GM19463 (cell line): ENCODE measurements around the gene OSBPL9.
"Not testable (repeated sequence)": the region's sequence is repeated elsewhere in the genome, so short reads cannot be mapped to it uniquely, and the experiment has no call there.

Experiments
- ATAC-seq: cut with Tn5 transposase; IDR thresholded peaks from one replicate; pipeline ENCODE4 v1.9.1; 2021; ENCODE audit warnings: mild to moderate bottlenecking, moderate library complexity; ENCODE audit not compliant: unreplicated experiment

OSBPL9 gene

GRCh38 chr1:51705035-51705434 is 88.1 kb downstream of the OSBPL9 start:
- ATAC-seq: no peak

DNA sequence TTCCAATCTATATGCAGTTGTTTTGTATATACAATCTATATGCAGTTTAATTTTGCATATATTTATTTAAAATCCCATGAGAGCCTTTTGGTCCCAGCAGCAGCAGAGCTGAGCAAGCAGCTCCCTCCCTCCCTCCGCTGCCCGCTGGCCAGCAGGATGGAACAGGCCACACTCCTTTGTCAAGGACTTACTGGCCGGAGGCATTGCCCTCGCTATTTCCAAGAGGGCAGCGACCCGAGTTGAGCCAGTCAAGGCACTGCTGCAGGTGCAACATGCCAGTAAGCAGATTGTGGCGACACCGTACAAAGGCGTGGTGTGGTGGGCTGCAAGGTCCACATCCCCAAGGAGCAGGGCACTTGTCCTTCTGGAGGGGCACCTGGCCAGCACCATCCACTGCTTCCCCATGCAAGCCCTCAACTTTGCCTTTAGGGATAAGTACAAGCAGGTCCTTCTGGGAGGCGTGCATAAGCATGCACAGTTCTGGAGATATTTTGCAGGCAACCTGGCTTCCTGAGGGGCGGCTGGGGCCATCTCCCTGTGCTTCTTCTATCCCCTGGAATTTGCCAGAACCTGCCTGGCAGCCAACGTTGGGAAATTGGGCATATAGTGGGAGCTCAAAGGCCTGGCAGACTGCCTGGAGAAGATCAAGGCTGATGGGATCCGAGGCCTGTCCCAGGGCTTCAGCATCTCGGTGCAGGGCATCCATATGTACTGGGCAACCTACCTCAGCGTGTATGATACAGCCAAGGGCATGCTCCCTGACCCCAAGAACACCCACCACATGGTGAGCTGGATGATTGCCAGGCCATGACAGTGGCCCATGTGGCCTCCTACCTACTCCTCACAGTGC is 92.2 kb downstream of the OSBPL9 start:
- ATAC-seq: no peak

DNA sequence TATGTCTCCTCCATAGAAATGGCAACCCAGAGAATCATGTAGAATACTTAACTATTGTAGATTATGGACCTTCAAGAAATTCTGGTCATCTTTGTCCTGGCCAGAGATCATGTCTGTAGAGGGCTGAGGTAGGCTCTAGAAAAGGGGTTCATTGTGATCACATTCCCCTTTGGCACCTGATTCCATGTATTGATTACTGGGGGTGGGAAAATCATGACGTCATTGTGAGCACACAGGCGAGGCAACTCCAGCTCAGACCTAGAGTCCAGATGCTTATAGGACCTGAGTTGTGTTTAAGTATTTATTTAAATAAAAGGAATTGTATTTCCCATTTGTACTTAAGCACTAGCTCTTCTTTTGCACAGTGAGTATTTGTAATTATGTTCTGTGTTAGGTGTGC is 93.1 kb downstream of the OSBPL9 start:
- no peak for ATAC-seq

- ATAC-seq: no peak
Measured at GRCh38 chr1:51712590-51712989, 95.7 kb downstream of the OSBPL9 start.

- no peak for ATAC-seq
Measured at GRCh38 chr1:51714374-51715019, 97.6 kb downstream of the OSBPL9 start.

DNA sequence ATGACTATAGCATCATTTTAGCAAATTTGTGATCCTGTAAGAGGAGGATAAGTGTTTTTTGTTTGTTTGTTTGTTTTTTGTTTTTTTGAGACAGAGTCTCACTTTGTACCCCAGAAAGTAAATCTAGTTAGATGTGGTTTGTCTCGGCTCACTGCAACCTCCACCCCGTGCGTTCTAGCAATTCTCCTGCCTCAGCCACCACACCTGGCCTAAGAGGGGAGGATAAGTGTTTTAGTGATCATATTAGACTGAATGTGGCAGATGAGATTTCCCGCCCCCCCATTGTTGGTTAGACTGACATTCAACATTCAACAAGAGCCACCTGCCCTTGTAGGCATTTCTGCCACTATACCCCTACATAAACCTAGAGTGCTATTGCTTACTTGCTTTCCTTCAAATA is 98.5 kb downstream of the OSBPL9 start:
- ATAC-seq: no peak

- no peak for ATAC-seq
Measured at GRCh38 chr1:51716746-51717145, 99.9 kb downstream of the OSBPL9 start.

DNA sequence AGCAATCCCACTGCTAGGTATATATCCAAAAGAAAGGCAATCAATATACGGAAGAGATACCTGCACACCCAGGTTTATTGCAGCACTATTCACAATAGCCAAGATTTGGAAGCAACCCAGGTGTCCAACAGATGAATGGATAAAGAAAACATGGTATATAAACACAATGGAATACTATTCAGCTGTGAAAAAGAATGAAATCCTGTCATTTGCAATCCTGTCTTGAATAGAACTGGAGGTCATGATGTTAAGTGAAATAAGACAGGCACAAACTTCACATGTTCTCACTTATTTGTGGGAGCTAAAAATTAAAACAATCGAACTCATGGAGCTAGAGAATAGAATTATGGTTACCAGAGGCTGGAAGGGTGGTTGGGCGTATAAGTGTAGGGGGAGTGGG is 101.0 kb downstream of the OSBPL9 start:
- no peak for ATAC-seq

DNA sequence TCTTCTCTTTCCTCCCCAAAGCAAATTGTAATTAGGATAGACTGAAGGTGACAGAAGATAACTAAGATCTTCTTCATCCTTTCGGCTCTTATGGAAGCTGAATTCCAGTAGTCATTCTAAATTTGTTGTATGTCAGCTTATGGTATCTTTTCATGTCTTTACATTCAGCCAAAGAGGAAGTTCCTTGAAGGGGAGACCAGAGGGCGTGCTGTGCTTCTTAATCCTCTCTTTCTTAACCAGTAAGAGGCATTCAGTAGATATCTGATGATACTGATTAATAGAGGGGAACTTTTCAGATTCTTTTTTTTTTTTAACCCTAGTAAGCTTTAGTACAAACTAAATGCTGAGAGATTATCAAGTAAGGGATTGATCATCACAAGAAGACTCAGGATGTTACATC is 102.3 kb downstream of the OSBPL9 start:
- ATAC-seq: no peak

GRCh38 chr1:51724797-51725196 is 107.9 kb downstream of the OSBPL9 start:
- ATAC-seq: no peak

DNA sequence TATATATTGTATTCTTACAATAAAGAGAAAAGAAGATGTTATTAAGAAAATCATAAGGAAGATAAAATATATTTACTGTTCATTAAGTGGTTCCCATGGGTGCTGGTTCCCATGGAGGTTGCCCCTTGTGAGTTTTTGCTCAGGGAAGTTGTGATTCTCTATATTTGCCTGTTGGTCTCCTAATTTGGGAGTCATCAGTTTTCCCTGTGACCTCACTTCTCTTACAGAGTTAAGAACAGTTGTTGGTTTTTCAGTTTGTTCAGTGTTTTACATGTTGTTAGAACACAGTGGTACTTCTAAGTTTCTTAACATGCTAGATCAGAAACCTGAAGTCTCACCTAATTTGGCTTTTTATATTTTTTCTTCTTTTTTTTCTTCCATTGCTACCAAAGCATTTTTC is 109.2 kb downstream of the OSBPL9 start:
- ATAC-seq: no peak

DNA sequence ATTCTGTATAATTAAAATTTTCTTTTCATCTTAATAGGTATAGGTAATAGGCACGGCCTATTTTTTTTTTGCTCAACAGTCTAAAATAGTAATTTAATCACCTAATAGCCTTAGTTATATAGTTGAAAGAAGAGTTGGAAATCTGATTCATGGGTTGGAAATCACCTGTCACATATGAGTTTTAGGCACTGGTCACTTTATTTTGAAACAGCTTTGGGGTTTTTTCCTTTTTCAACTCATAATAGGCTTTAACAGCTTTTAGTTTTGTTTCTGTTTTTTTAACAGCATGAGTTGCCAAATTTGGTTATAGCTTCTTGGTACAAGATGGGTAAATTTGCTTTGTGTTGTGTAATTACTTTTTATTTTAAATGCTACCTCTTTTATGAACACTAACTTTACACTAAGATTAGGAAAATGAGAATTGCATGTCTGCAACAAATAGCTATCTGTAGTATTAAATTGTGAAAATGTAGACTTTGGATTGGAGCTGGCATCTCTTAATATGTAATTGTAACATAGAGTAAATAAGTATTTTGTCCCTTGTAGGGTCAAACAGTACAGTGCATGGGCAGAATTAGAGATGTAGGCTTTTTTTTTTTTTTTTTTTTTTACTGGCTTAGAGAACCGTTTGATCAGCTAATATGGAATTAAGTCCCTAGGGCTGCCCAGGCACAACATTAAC is 109.8 kb downstream of the OSBPL9 start:
- no peak for ATAC-seq

DNA sequence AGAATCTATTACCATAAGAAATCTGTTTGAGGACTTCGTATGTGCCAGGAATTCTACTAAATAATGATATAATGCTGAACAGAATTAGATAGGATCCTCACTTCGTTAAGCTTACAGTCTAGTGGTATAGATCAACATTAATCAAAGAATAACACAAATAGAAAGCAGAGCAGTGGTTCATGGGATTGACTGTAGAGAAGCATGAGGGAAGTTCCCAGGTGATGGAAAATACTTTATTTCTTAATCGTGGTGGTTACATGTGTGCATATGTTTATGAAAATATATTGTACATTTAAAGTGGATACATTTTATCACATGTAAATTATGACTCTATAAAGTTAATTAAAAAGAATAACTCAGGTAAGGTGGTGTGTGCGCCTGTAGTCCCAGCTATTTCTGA is 110.5 kb downstream of the OSBPL9 start:
- no peak for ATAC-seq

DNA sequence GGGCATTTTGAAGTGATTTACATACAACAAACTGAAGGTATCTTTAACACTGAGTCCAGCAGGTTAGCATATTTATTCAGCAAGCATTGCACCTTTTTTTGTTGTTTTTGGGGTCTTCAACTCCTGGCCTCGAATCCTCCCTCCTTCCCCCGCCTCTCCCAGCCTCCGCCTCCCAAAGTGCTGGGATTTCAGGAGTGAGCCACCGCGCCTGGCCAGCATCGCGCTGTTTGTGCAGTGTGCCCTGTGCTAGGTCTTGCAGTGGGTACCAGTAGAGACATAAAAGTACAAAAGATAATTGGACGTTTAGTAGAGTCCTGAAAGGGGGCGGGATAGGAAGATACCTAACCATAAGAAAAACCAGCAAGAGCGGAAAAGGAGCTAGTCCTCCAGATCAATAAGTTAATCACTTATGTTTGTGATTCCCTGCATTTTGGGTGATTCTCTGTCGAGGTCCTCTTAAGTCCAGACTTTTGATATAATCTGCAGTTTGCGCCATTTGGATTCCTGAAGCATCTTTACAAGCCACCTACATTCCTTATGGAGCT is 111.8 kb downstream of the OSBPL9 start:
- ATAC-seq: no peak

DNA sequence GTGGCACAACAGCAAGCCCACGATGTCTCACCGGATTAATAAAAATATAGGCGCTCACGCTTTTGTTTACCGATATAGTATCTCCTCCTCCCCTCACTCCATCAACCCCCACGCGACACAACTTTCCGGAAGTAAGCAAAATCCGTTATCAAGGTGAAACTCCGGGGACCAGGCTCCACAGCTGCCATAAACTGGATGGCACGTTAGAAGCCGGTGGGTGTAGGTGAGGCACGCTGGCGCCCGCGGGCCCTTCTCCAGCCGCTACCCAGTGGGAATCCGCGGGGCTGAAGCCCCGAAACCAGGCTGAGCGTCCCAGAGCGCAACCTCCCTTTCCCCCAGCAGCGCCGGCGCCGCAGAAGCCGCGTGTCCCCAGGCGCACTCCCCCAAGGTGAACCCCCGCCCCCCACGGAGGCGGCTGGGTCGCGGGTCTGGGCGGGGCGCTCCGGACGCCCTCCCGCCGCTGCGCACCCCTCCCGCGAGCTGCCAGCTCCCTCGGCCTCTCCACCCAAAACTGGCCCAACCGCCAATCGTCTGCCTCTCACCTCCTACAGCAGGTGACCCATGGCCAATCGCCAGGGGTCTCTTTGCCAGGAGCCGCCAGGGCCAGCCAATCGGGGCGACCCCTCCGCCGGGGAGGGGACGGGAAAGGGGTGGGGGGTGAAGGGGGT is 112.4 kb downstream of the OSBPL9 start:
- peak; percentile 90 for ATAC-seq

DNA sequence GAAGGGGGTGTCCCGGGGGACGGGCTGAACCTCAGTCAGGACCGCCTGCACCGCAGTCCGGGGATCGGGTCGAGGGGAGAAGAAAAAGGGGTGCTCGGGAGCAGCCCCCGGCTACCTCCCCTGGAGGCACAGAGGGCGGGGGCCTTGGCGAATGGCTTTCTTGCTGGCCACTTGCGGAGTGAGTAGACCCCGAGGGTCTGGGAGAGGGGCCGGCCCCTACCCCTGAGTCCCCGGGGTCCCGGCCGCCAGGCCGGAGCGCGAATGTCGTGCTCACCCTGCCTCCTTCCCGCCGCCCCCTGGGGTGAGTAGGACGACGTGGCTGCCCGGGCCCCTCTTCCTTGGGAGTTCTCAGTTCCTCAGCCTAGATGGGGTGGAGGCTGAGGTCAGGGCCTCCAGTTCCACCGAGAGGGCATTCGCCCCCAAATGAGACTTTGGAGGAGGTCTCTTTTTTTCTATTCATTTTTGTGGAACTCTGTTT is 113.0 kb downstream of the OSBPL9 start:
- ATAC-seq: peak; percentile 19

DNA sequence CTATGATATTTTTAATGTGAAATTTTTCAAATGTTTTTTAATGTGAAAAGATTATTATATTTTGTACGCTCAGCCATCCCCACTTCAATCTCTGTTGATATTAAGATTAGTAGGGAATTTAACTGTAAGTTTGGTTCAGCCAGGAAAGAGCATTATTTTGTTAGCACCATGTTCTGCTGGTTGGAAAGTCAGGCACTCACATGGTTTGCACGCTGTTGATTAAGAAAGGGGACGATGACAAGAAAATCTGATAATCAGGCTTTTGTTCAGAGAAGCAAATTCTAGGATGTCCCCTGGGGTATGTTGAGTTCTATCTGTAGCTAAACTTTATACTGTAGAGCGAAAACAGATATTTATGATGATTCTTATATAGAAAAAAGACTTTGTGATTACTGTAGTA is 115.1 kb downstream of the OSBPL9 start:
- ATAC-seq: no peak

GRCh38 chr1:51732701-51733425 is 116.0 kb downstream of the OSBPL9 start:
- no peak for ATAC-seq

GRCh38 chr1:51733426-51733774 is 116.5 kb downstream of the OSBPL9 start:
- ATAC-seq: not testable (repeated sequence)

- ATAC-seq: no peak
Measured at GRCh38 chr1:51733793-51734522, 117.1 kb downstream of the OSBPL9 start.
